Ectodermal cell (in vitro differentiated cells): ENCODE data around the gene SORBS2.
"Not testable (repeated sequence)": the region's sequence is repeated elsewhere in the genome, so short reads cannot be mapped to it uniquely, and the experiment has no call there.

Experiments
- H3K27ac ChIP-seq: 2 replicates; pipeline ENCODE4 v1.7.0; 2013; ENCODE audit warnings: mild to moderate bottlenecking, low read depth, low read length; ENCODE audit not compliant: insufficient read depth, poor library complexity, severe bottlenecking
- H3K27me3 ChIP-seq: 2 replicates; pipeline ENCODE4 v1.7.0; 2013; ENCODE audit warnings: mild to moderate bottlenecking, low read length; ENCODE audit not compliant: insufficient read depth, control insufficient read depth, poor library complexity, severe bottlenecking
- H3K36me3 ChIP-seq: one replicate; pipeline ENCODE4 v1.7.0; 2013; ENCODE audit warnings: low read length; ENCODE audit not compliant: control insufficient read depth, insufficient read depth
- H3K4me1 ChIP-seq: one replicate; pipeline ENCODE4 v1.7.0; 2013; ENCODE audit warnings: low read length; ENCODE audit not compliant: control insufficient read depth, insufficient read depth
- H3K4me3 ChIP-seq: 2 replicates; pipeline ENCODE4 v1.7.0; 2013; ENCODE audit warnings: low read depth, low read length, control low read depth; ENCODE audit not compliant: insufficient read depth
- H3K9me3 ChIP-seq: 2 replicates; pipeline ENCODE4 v1.7.0; 2013; ENCODE audit warnings: mild to moderate bottlenecking, low read length, moderate library complexity; ENCODE audit not compliant: control insufficient read depth
- WGBS, 2 experiments: methylation state at CpG; one replicate each; pipeline ENCODE4 v1.1.7; 2013; ENCODE audit warnings: missing lambda C conversion rate in 2 of 2; 5-methylcytosine and 5-hydroxymethylcytosine counted together

The SORBS2 gene

DNA sequence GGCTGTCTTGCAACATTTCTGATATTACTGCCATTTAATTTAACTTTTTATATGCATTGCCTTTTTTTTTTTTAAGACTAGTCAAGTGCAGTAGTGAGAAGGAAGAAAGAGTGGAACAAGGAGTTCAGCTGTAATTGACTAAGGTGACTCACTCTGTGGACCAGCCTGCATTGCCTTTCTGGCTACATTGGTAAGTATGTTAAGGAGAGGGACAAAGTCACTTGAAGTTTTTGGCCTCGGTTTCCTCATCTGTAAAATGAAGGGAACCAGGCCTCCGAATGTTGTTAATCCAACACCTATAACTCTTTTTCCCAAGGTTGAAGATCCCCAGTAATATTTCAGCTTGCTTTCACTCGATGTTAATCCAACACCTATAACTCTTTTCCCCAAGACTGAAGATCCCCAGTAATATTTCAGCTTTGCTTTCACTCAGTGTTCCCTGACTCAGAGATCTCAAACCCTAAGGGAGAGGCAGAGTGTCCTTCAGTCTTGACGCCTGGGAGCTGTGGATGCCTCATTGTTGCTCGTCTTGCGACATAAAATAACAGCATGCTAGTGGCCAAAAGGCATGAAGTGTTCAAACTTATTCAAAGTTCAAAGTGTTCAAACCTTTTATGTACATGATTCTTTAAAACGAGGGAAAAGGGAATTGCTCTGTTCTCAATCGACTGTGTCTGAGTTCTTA lies 102.0 kb downstream of the SORBS2 start:
- Histone ChIP-seq H3K4me3 (no peak overlapping the region), H3K9me3 (no peaks in the 10 kb centered on the region), H3K4me1 (no peaks in the 10 kb centered on the region), H3K36me3 (no peaks in the 10 kb centered on the region), H3K27ac (no peak overlapping the region), H3K27me3 (no peaks in the 10 kb centered on the region)
- WGBS, 2 experiments = 87 to 95% methylated on average over 6 to 7 of the region's 8 CpGs

GRCh38 chr4:185708348-185708747 lies 103.6 kb downstream of the SORBS2 start:
- H3K27ac ChIP-seq = no peak overlapping the region
- no peaks in the 10 kb centered on the region for H3K9me3 ChIP-seq
- H3K4me1 ChIP-seq = no peaks in the 10 kb centered on the region
- H3K27me3 ChIP-seq = no peaks in the 10 kb centered on the region
- 67% methylated on average over 3 of the region's 3 CpGs; no CpG with 5 or more reads in 1 of the 2 experiments for WGBS, 2 experiments
- no peaks in the 10 kb centered on the region for H3K36me3 ChIP-seq
- no peak overlapping the region for H3K4me3 ChIP-seq

DNA sequence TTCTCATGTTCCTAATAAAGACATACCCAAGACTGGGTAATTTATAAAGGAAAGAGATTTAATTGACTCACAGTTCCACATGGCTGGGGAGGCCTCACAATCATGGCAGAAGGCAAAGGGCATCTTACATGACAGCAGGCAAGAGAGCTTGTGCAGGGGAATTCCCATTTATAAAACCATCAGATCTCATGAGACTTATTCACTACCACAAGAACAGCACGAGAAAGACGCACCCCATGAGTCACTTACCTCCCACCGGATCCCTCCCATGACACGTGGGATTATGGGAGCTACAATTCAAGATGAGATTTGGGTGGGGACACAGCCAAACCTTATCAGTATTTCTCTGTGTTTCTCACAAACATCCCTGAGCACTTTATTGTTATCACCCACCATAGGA lies 104.4 kb downstream of the SORBS2 start:
- WGBS, 2 experiments = 88 to 95% methylated on average over 4 of the region's 4 CpGs

DNA sequence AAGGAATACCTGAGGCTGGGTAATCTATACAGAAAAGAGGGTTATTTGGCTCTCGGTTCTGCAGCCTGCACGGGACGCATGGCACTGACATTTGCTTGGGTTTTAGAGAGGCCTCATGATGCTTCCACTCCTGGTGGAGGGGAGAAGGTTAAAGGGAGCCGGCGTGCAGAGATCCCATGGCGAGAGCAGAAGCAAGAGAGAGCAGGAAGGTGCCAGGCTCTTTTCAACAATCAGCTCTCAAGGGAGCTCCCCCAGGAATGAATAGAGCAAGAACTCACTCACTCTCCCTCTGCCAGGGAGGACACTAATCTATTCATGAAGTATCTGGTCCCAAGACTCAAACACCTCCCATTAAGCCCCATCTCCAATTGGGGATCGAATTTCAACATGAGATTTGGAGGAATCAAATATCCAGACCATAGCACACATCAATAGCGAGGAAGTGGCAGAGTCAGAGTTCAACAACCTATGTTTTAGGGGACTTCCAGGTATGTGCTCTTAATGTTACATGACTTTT lies 109.8 kb downstream of the SORBS2 start:
- no peaks in the 10 kb centered on the region for H3K9me3 ChIP-seq
- H3K4me1 ChIP-seq = peaks cover 2% of the 10 kb centered on the region
- no peak overlapping the region for H3K4me3 ChIP-seq
- no peak overlapping the region for H3K27ac ChIP-seq
- H3K36me3 ChIP-seq = no peaks in the 10 kb centered on the region
- 95 to 96% methylated on average over 8 of the region's 8 CpGs for WGBS, 2 experiments
- no peaks in the 10 kb centered on the region for H3K27me3 ChIP-seq

More for the DNA sequence above, 104.4 kb downstream of the SORBS2 start:
- H3K4me3 ChIP-seq, H3K36me3 ChIP-seq, H3K4me1 ChIP-seq, H3K27ac ChIP-seq, H3K27me3 ChIP-seq, H3K9me3 ChIP-seq: not testable (repeated sequence)

GRCh38 chr4:185700630-185701029 lies 111.4 kb downstream of the SORBS2 start:
- no peaks in the 10 kb centered on the region for H3K27me3 ChIP-seq
- peaks cover 3% of the 10 kb centered on the region for H3K4me1 ChIP-seq

DNA sequence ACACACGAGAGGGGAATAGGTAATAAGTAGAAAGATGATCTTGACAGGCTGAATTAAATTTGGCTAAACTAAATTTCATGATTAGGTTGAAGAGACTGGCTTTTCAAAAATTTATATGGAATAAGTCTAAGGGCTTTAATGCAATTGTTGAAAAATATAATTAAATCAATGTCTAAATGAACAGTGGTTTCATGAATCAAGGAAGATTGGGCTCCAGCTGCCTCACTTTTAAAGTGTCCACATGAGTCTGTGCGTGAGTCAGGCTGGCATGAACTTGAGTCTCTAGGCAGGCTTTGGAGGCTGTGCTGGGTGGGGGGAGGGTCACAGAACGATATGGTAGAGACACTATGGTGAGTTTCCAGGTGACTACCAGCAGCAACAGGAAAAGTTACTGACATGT lies 111.9 kb downstream of the SORBS2 start:
- peaks cover 3% of the 10 kb centered on the region for H3K4me1 ChIP-seq
- WGBS, 2 experiments = 91 to 92% methylated on average over 3 of the region's 3 CpGs
- H3K27me3 ChIP-seq = no peaks in the 10 kb centered on the region
- no peak overlapping the region for H3K27ac ChIP-seq
- no peaks in the 10 kb centered on the region for H3K36me3 ChIP-seq
- H3K4me3 ChIP-seq = no peak overlapping the region
- H3K9me3 ChIP-seq = no peaks in the 10 kb centered on the region

More at GRCh38 chr4:185700630-185701029, 111.4 kb downstream of the SORBS2 start:
- H3K9me3 ChIP-seq = no peaks in the 10 kb centered on the region
- no peaks in the 10 kb centered on the region for H3K36me3 ChIP-seq
- H3K27ac ChIP-seq = no peak overlapping the region
- no peak overlapping the region for H3K4me3 ChIP-seq

DNA sequence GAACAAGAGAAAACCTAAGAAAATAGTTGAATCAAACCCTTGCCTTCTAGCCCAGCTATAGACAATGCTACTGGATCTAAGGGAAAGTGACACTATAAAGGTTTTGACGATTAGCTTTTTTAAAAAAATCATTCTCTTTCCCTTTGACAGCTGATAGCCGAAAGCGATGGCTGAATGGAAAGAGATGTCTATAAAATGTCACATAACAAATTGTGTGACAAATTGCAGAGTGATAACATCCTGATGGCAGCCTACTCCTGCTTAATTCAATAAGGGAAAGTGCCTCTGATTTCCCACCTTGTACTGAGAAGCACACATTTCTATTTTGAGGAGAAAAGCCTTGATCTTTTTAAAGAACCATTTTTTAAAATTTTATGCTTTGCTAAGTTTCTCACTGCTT lies 114.5 kb downstream of the SORBS2 start:
- WGBS, 2 experiments = 89 to 97% methylated on average over 1 to 3 of the region's 3 CpGs

DNA sequence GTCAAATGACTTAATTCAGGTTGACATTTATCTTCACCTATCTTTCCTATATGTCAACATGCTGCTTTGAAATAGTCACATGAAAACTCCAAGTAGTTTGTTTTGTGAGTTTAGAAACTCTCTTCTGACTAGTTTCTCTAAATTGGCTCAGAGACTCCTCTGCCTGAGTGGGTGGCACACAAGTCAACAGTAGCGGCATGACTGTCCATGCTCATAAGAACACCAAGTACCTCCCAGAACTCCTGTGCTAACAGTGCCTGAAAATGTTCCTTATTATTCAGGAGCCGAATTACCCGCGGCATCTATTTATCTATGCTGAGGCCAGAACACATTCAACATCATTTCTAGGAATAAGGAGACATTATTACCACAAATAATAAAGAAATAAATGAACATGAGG lies 116.3 kb downstream of the SORBS2 start:
- H3K9me3 ChIP-seq = no peaks in the 10 kb centered on the region
- 97 to 100% methylated on average over 4 of the region's 4 CpGs for WGBS, 2 experiments
- no peaks in the 10 kb centered on the region for H3K27me3 ChIP-seq
- peaks cover 3% of the 10 kb centered on the region for H3K4me1 ChIP-seq
- no peaks in the 10 kb centered on the region for H3K36me3 ChIP-seq
- H3K4me3 ChIP-seq = no peak overlapping the region
- no peak overlapping the region for H3K27ac ChIP-seq

More for the DNA sequence above, 114.5 kb downstream of the SORBS2 start:
- peaks cover 3% of the 10 kb centered on the region for H3K4me1 ChIP-seq
- no peaks in the 10 kb centered on the region for H3K36me3 ChIP-seq
- no peak overlapping the region for H3K4me3 ChIP-seq
- no peaks in the 10 kb centered on the region for H3K9me3 ChIP-seq
- H3K27ac ChIP-seq = no peak overlapping the region
- H3K27me3 ChIP-seq = no peaks in the 10 kb centered on the region

DNA sequence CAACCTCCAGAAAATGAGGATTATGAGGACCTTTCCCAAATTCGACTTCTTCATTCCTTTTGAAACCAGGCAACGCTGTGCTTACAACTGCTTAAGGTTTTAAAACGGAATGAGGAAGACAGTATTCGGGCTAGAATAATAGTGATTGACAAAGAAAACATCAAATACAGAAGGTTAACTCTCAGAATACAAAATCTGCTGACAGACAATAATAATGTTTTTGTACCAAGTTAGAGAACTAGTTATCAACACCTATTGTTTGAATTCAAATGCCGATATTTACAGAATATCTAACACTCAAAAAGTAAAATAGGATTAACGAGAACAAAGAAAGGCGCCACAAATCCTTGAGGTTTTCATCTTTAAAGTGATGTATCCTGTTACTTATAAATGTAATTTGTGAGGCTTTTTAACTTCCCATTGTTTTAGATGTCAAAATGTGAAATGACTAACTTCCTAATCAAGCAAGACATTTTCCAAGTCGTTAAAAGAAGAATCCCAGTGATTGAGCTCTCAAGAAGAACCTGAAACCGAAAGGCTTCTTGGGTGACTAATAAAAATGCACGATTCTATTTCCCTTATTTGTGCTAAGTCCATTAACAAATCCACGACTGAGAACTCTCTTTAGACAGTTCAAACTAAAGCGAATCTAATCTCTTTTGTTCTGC lies 118.3 kb downstream of the SORBS2 start:
- no peak overlapping the region for H3K27ac ChIP-seq
- H3K27me3 ChIP-seq = no peaks in the 10 kb centered on the region
- H3K9me3 ChIP-seq = no peaks in the 10 kb centered on the region
- WGBS, 2 experiments = 86 to 87% methylated on average over 11 to 12 of the region's 12 CpGs
- peaks cover 3% of the 10 kb centered on the region for H3K4me1 ChIP-seq
- no peak overlapping the region for H3K4me3 ChIP-seq
- no peaks in the 10 kb centered on the region for H3K36me3 ChIP-seq

DNA sequence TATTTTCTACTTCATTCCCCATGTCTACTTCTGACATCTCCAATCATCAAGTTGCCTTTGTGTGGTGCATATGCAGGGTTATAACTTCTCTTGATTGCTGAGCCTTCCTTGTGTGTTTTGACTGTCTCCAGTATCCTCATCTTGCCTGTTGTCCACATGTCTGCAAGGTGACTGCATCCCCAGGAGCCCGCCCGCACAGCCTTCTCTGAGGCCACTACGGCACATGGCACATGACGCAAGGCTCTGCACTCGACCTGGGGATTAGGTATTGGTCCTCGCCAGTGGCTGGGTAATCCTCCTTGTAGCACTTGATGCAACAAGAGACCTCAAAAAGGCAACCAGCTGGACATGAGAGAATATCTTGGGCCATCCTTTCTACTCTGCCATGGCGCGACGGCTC lies 122.6 kb downstream of the SORBS2 start:
- no peak overlapping the region for H3K4me3 ChIP-seq
- H3K27me3 ChIP-seq = no peaks in the 10 kb centered on the region
- no peak overlapping the region for H3K27ac ChIP-seq
- WGBS, 2 experiments = 84 to 85% methylated on average over 9 of the region's 9 CpGs
- no peaks in the 10 kb centered on the region for H3K4me1 ChIP-seq
- no peaks in the 10 kb centered on the region for H3K9me3 ChIP-seq
- no peaks in the 10 kb centered on the region for H3K36me3 ChIP-seq
